Fibroblast of lung (primary cell): ENCODE results near the gene METTL26. TPM values are rescaled to one million over a fixed set of nuclear protein-coding genes. Genes with fewer than 3 reads are reported as not detected.
A peak's percentile ranks its signal among the peaks of the same experiment; 100 is the strongest.

Source experiments
- DNase-seq, 2 donors: peaks; one replicate each; pipeline versions ENCODE4 v3.0.0 to v3.0.0-alpha.2; 2010; ENCODE audit warnings: low read depth in 2 of 2
- H2AFZ ChIP-seq: 2 replicates; pipeline ENCODE4 v1.5.1; 2012; ENCODE audit warnings: low read length, control low read depth, inconsistent platforms
- H3K27ac ChIP-seq: 2 replicates; pipeline ENCODE4 v1.5.1; 2011; ENCODE audit warnings: low read length, control low read depth; ENCODE audit not compliant: insufficient read depth
- H3K27me3 ChIP-seq: 2 replicates; pipeline ENCODE4 v1.5.1; 2011; ENCODE audit warnings: mild to moderate bottlenecking, low read length; ENCODE audit not compliant: control insufficient read depth, insufficient read depth
- H3K36me3 ChIP-seq: 2 replicates; pipeline ENCODE4 v1.5.1; 2011; ENCODE audit warnings: low read length; ENCODE audit not compliant: control insufficient read depth, insufficient read depth
- H3K4me1 ChIP-seq: 2 replicates; pipeline ENCODE4 v1.5.1; 2011; ENCODE audit warnings: low read length; ENCODE audit not compliant: control insufficient read depth, insufficient read depth; ENCODE audit errors: extremely low read depth
- H3K4me2 ChIP-seq: 2 replicates; pipeline ENCODE4 v1.5.1; 2011; ENCODE audit warnings: low read length, control low read depth; ENCODE audit not compliant: insufficient read depth; ENCODE audit errors: extremely low read depth
- H3K4me3 ChIP-seq, 4 experiments: fragments of 200-600 bp in 1 of 4; sonication (generic) in 1 of 4; replicated peaks in 1 of 4; 2 replicates each; pipeline ENCODE4 v1.5.1; 2011 to 2016; ENCODE audit warnings: low read length in 4 of 4, low read depth in 3 of 4, mild to moderate bottlenecking in 3 of 4, control low read depth in 2 of 4, inconsistent platforms in 1 of 4, mixed read lengths in 1 of 4; ENCODE audit not compliant: insufficient read depth in 1 of 4; ENCODE audit errors: control extremely low read depth in 1 of 4
- H3K79me2 ChIP-seq: 2 replicates; pipeline ENCODE4 v1.5.1; 2012; ENCODE audit warnings: mild to moderate bottlenecking, low read length, inconsistent platforms; ENCODE audit not compliant: control insufficient read depth, insufficient read depth
- H3K9ac ChIP-seq: 2 replicates; pipeline ENCODE4 v1.5.1; 2011; ENCODE audit warnings: mild to moderate bottlenecking, low read length, control low read depth; ENCODE audit not compliant: insufficient read depth
- H3K9me3 ChIP-seq: 2 replicates; pipeline ENCODE4 v1.5.1; 2012; ENCODE audit warnings: low read depth, low read length; ENCODE audit not compliant: control insufficient read depth, insufficient read depth
- H4K20me1 ChIP-seq: 2 replicates; pipeline ENCODE4 v1.5.1; 2011; ENCODE audit warnings: low read length; ENCODE audit not compliant: control insufficient read depth, insufficient read depth; ENCODE audit errors: extremely low read depth
- CTCF ChIP-seq, 2 donors: IDR thresholded peaks in 1 of 2; conservative IDR thresholded peaks in 1 of 2; 1 replicate in 1 of 2; 2 replicates in 1 of 2; pipeline ENCODE4 v1.5.1; 2011 to 2012; ENCODE audit warnings: low read length in 2 of 2, control low read depth in 1 of 2, inconsistent platforms in 1 of 2, low read depth in 1 of 2, mild to moderate bottlenecking in 1 of 2
- EZH2 ChIP-seq: IDR thresholded peaks from 2 replicates; pipeline ENCODE4 v1.5.1; 2012; ENCODE audit warnings: low read length, control low read depth, mild to moderate bottlenecking; ENCODE audit errors: missing control alignments
- polyA plus RNA-seq, 2 donors: library from polyadenylated mRNA; depleted of rRNA in 1 of 2; stranded (reverse) in 1 of 2; unstranded in 1 of 2; fragments of >200 nt; gene quantifications; 2 replicates each; pipeline ENCODE4 v1.2.1, GENCODE V29; 2011 to 2012; ENCODE audit warnings: missing spikeins in 1 of 2
- total RNA-seq: library from RNA; depleted of rRNA; stranded (reverse); fragments of >200 nt; gene quantifications from 2 replicates; pipeline ENCODE4 v1.2.1, GENCODE V29; 2014

Gene METTL26
- total and polyA plus RNA-seq, 2 donors (not counting 1 experiment from before 2014, with no cell fraction given): 39.2 to 71.7 TPM

DNA sequence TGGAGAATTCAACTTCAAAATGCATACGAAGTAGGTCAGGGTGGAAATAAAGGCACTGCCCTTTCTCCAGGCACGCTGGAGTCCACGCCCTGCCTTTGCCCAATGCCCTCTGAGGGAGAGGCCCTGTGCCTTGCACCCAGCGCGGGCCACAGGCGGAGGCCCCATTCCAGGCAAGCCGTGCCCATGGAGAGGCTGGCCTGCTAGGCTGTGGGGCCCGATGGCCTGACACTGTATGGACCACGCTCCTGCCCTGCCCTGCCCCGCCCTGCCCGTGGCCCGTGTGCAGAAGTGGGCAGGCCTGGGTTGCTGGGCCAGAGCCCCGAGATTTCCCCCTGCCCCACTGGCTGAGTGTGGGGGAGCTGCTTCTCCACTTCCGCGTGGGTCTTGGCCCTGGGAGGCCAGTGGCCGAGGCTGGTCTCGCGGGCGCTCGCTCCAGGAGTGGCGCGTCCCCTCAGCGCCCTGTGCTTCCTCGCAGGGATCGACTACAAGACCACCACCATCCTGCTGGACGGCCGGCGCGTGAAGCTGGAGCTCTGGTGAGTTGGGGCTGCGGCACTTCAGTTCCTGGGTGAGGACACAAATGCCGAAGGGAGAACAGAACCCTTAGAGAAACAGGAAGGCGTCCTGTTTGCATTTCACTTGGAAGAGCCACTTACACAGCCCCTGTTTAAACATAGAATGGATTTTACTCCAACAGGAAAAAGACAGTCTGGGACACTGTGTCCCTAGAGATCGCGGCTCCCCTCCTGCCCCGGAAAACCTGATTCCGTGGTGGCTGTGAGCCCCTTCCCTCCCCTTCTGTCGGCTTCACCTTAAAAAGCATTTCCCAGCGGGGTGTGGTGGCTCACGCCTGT lies 19.1 kb downstream of the METTL26 start:
- Histone ChIP-seq H3K9me3 (no peaks in the 10 kb centered on the region), H3K27me3 (no peaks in the 10 kb centered on the region), H3K4me3 (no peak overlapping the region), H3K4me2 (no peak overlapping the region), H3K79me2 (no peaks in the 10 kb centered on the region), H3K9ac (no peak overlapping the region), H2AFZ (no peak overlapping the region), H3K36me3 (no peaks in the 10 kb centered on the region), H3K27ac (no peak overlapping the region), H3K4me1 (peaks cover 6% of the 10 kb centered on the region), H4K20me1 (no peaks in the 10 kb centered on the region)
- TF ChIP-seq CTCF (conservative IDR thresholded peaks at IDR 0.05 in 1 of 2, IDR thresholded peaks at IDR 0.05 in 1 of 2; ENCODE audit: low read depth in 1 of 2, low read length in 2 of 2) (no peak), EZH2 (no peak)
- no peak for DNase-seq

DNA sequence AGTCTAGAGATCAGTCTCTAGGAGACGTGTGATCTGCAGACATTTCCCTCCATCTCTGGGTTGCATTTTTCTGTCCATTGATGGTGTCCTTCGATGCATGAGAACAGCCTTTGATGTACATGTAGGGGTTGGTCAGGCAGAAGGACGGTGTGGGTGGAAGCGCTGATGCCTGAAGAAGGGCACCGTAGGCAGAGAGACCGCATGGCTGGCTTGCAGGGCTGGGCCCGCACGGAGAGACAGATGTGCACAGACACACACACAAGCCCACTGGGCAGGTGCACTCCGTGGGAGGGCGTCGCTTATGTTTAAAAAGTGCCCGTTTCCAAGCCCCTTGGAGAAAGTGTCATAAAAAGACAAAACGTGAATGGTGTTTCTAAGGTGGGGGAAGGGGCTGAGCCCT lies 21.0 kb downstream of the METTL26 start:
- Histone ChIP-seq H3K36me3 (no peaks in the 10 kb centered on the region), H4K20me1 (no peaks in the 10 kb centered on the region)
- no peak for TF ChIP-seq CTCF (conservative IDR thresholded peaks at IDR 0.05 in 1 of 2, IDR thresholded peaks at IDR 0.05 in 1 of 2; ENCODE audit: low read depth in 1 of 2, low read length in 2 of 2)
- no peak for TF ChIP-seq EZH2

GRCh38 chr16:610513-611381 lies 25.4 kb downstream of the METTL26 start:
- H3K79me2 ChIP-seq: no peaks in the 10 kb centered on the region
- DNase-seq: peak in 1 of 2 donors; percentile 18
- H3K4me3 ChIP-seq: no peak overlapping the region
- H3K9me3 ChIP-seq: no peaks in the 10 kb centered on the region
- H4K20me1 ChIP-seq: no peaks in the 10 kb centered on the region
- no peak overlapping the region for H2AFZ ChIP-seq
- no peak overlapping the region for H3K4me2 ChIP-seq
- no peak overlapping the region for H3K27ac ChIP-seq
- TF ChIP-seq EZH2 (no peak), CTCF (conservative IDR thresholded peaks at IDR 0.05 in 1 of 2, IDR thresholded peaks at IDR 0.05 in 1 of 2; ENCODE audit: low read depth in 1 of 2, low read length in 2 of 2) (peak in 1 of 2 donors; percentile 40)
- no peaks in the 10 kb centered on the region for H3K36me3 ChIP-seq
- H3K9ac ChIP-seq: no peak overlapping the region
- H3K27me3 ChIP-seq: no peaks in the 10 kb centered on the region
- no peaks in the 10 kb centered on the region for H3K4me1 ChIP-seq

More for the DNA sequence above, 21.0 kb downstream of the METTL26 start:
- no peaks in the 10 kb centered on the region for H3K4me1 ChIP-seq
- no peak overlapping the region for H3K4me2 ChIP-seq
- DNase-seq: no peak
- H3K79me2 ChIP-seq: no peaks in the 10 kb centered on the region
- H3K27me3 ChIP-seq: no peaks in the 10 kb centered on the region
- H3K27ac ChIP-seq: no peak overlapping the region
- H3K9me3 ChIP-seq: no peaks in the 10 kb centered on the region
- H2AFZ ChIP-seq: no peak overlapping the region
- H3K9ac ChIP-seq: no peak overlapping the region
- H3K4me3 ChIP-seq: no peak overlapping the region
